Measurements from ENCODE around the gene CYP46A1. TPM values are rescaled to one million over a fixed set of nuclear protein-coding genes. Genes with fewer than 3 reads are reported as not detected.

The CYP46A1 gene
- total and polyA plus RNA-seq, 2 donors, result 0.14 to 0.62 TPM

DNA sequence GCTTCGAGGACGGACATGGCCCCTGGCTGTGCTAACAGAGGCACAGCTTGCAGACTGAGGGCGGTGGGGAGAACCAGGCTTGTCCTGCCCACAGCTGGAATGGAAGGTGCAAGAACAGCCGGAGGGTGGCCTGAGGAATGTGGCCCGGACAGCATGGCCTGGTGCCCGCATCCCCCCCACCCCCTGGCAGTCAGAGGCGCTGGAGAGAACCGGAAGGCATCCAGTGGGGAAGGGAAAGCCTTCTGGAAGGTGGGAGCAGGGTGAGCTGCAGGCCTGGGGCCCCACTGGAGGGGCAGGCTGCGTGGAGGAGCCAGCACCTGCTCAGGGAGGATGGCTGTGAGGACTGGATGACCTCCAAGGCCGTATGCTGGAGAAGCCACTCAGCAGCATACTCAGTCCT lies 8.1 kb upstream of the CYP46A1 start:
- Histone ChIP-seq H3K27ac (ENCODE audit: low read depth in 1 of 2, low read length in 1 of 2) (no peak overlapping the region), H3K4me3 (ENCODE audit: low read length in 2 of 2) (no peak overlapping the region), H3K36me3 (ENCODE audit: control insufficient read depth in 2 of 2, insufficient read depth in 2 of 2, low read length in 1 of 2) (no peaks in the 10 kb centered on the region), H3K27me3 (ENCODE audit: control insufficient read depth in 2 of 2, insufficient read depth in 1 of 2, low read length in 1 of 2) (peaks cover 9 to 44% of the 10 kb centered on the region in 2 donors), H3K4me1 (ENCODE audit: control insufficient read depth in 2 of 2, insufficient read depth in 2 of 2, low read length in 2 of 2) (no peaks in the 10 kb centered on the region), H3K9me3 (ENCODE audit: control insufficient read depth in 2 of 2, insufficient read depth in 1 of 2, low read length in 1 of 2) (peaks cover 3 to 22% of the 10 kb centered on the region in 2 donors)
- no peak for DNase-seq (ENCODE audit: low read depth in 6 of 9, low spot score in 9 of 9)
- WGBS, result 61% methylated on average over 10 of the region's 10 CpGs

GRCh38 chr14:99676657-99677056 lies 7.4 kb upstream of the CYP46A1 start:
- Histone ChIP-seq H3K27me3 (ENCODE audit: control insufficient read depth in 2 of 2, insufficient read depth in 1 of 2, low read length in 1 of 2) (peaks cover 9 to 48% of the 10 kb centered on the region in 2 donors), H3K9me3 (ENCODE audit: control insufficient read depth in 2 of 2, insufficient read depth in 1 of 2, low read length in 1 of 2) (peaks cover 3 to 22% of the 10 kb centered on the region in 2 donors), H3K27ac (ENCODE audit: low read depth in 1 of 2, low read length in 1 of 2) (no peak overlapping the region), H3K36me3 (ENCODE audit: control insufficient read depth in 2 of 2, insufficient read depth in 2 of 2, low read length in 1 of 2) (no peaks in the 10 kb centered on the region), H3K4me3 (ENCODE audit: low read length in 2 of 2) (no peak overlapping the region), H3K4me1 (ENCODE audit: control insufficient read depth in 2 of 2, insufficient read depth in 2 of 2, low read length in 2 of 2) (no peaks in the 10 kb centered on the region)
- WGBS, result 86% methylated on average over 8 of the region's 8 CpGs
- DNase-seq (ENCODE audit: low read depth in 6 of 9, low spot score in 9 of 9), result no peak

GRCh38 chr14:99677231-99678140 lies 6.6 kb upstream of the CYP46A1 start:
- Histone ChIP-seq H3K36me3 (ENCODE audit: control insufficient read depth in 2 of 2, insufficient read depth in 2 of 2, low read length in 1 of 2) (no peaks in the 10 kb centered on the region), H3K4me3 (ENCODE audit: low read length in 2 of 2) (no peak overlapping the region), H3K27ac (ENCODE audit: low read depth in 1 of 2, low read length in 1 of 2) (no peak overlapping the region), H3K9me3 (ENCODE audit: control insufficient read depth in 2 of 2, insufficient read depth in 1 of 2, low read length in 1 of 2) (peaks cover 3 to 22% of the 10 kb centered on the region in 2 donors), H3K27me3 (ENCODE audit: control insufficient read depth in 2 of 2, insufficient read depth in 1 of 2, low read length in 1 of 2) (peaks cover 9 to 49% of the 10 kb centered on the region in 2 donors), H3K4me1 (ENCODE audit: control insufficient read depth in 2 of 2, insufficient read depth in 2 of 2, low read length in 2 of 2) (no peaks in the 10 kb centered on the region)
- 95% methylated on average over 16 of the region's 16 CpGs for WGBS
- no peak for DNase-seq (ENCODE audit: low read depth in 6 of 9, low spot score in 9 of 9)

DNA sequence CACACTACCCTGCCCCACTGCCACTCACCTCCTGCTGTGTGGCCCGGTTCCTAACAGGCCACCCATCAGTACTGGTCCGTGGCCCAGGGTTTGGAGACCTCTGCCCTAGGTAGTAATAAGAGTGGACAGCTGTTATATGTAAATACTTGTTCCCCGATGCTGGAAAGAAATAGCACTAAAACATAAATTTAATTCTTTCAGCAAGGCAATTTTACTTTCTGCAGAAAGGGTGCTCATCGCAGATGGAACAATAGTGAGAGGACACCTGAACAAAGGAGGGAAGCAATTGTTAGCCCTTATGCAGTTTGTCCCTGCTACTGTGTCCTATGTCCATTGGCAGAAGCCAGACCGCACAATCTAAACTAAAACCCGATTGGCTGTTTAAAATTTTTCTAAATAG lies 5.9 kb upstream of the CYP46A1 start:
- 96% methylated on average over 6 of the region's 6 CpGs for WGBS
- H3K27me3 ChIP-seq (ENCODE audit: control insufficient read depth in 2 of 2, insufficient read depth in 1 of 2, low read length in 1 of 2), result peaks cover 9 to 56% of the 10 kb centered on the region in 2 donors
- no peak overlapping the region for H3K4me3 ChIP-seq (ENCODE audit: low read length in 2 of 2)
- DNase-seq (ENCODE audit: low read depth in 6 of 9, low spot score in 9 of 9), result no peak
- no peaks in the 10 kb centered on the region for H3K36me3 ChIP-seq (ENCODE audit: control insufficient read depth in 2 of 2, insufficient read depth in 2 of 2, low read length in 1 of 2)
- H3K9me3 ChIP-seq (ENCODE audit: control insufficient read depth in 2 of 2, insufficient read depth in 1 of 2, low read length in 1 of 2), result peaks cover 3 to 22% of the 10 kb centered on the region in 2 donors
- H3K27ac ChIP-seq (ENCODE audit: low read depth in 1 of 2, low read length in 1 of 2), result no peak overlapping the region
- H3K4me1 ChIP-seq (ENCODE audit: control insufficient read depth in 2 of 2, insufficient read depth in 2 of 2, low read length in 2 of 2), result peaks cover 5 to 6% of the 10 kb centered on the region in 2 donors

DNA sequence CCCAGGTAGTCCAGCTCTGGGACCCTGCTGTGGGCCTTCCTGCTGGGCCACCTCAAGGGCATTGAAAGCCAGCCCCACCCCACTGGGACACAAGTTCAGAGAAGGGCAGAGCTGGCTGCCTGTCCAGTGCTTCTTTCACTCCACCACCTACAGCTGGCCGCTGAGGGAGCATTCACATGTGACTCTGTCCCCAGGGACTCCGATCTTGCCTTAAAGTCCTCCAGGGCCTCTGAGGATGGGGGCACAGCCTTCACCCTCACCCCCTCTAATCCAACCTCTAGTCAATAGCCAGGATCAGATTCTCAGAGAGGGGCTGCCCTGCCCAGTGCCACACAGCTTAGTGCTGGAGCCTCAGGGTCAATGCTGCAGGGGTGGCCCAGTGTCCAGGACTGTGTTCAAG lies 5.0 kb upstream of the CYP46A1 start:
- Histone ChIP-seq H3K27me3 (ENCODE audit: control insufficient read depth in 2 of 2, insufficient read depth in 1 of 2, low read length in 1 of 2) (peaks cover 9 to 58% of the 10 kb centered on the region in 2 donors), H3K9me3 (ENCODE audit: control insufficient read depth in 2 of 2, insufficient read depth in 1 of 2, low read length in 1 of 2) (peaks cover 3 to 22% of the 10 kb centered on the region in 2 donors), H3K4me1 (ENCODE audit: control insufficient read depth in 2 of 2, insufficient read depth in 2 of 2, low read length in 2 of 2) (peaks cover 10% of the 10 kb centered on the region in 2 donors), H3K27ac (ENCODE audit: low read depth in 1 of 2, low read length in 1 of 2) (no peak overlapping the region), H3K4me3 (ENCODE audit: low read length in 2 of 2) (no peak overlapping the region), H3K36me3 (ENCODE audit: control insufficient read depth in 2 of 2, insufficient read depth in 2 of 2, low read length in 1 of 2) (no peaks in the 10 kb centered on the region)
- 97% methylated on average over 2 of the region's 2 CpGs for WGBS
- no peak for DNase-seq (ENCODE audit: low read depth in 6 of 9, low spot score in 9 of 9)

DNA sequence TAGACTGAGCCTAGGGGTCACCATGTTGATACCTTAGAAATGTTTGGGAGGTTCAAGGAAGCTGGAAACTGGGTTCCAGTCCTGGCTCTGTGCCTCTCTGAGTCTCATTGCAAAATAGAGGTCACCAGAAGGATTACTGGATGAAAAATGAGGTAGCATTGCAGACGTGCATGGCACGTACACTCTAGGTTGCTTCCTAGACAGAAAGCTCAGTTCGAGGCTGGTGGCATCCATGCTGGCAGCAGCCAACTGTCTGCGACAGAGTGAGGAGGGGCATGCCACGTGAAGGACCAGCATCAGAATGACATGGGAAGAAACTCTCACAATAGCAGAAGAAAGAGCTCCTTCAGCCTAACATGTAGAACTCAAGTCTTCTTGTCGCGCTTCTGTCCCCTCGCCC lies 4.6 kb upstream of the CYP46A1 start:
- Histone ChIP-seq H3K27me3 (ENCODE audit: control insufficient read depth in 2 of 2, insufficient read depth in 1 of 2, low read length in 1 of 2) (peaks cover 9 to 56% of the 10 kb centered on the region in 2 donors), H3K36me3 (ENCODE audit: control insufficient read depth in 2 of 2, insufficient read depth in 2 of 2, low read length in 1 of 2) (no peaks in the 10 kb centered on the region), H3K4me1 (ENCODE audit: control insufficient read depth in 2 of 2, insufficient read depth in 2 of 2, low read length in 2 of 2) (peaks cover 11% of the 10 kb centered on the region in 2 donors), H3K27ac (ENCODE audit: low read depth in 1 of 2, low read length in 1 of 2) (no peak overlapping the region), H3K9me3 (ENCODE audit: control insufficient read depth in 2 of 2, insufficient read depth in 1 of 2, low read length in 1 of 2) (peaks cover 3 to 22% of the 10 kb centered on the region in 2 donors), H3K4me3 (ENCODE audit: low read length in 2 of 2) (no peak overlapping the region)
- DNase-seq (ENCODE audit: low read depth in 6 of 9, low spot score in 9 of 9), result no peak
- 89% methylated on average over 8 of the region's 8 CpGs for WGBS

DNA sequence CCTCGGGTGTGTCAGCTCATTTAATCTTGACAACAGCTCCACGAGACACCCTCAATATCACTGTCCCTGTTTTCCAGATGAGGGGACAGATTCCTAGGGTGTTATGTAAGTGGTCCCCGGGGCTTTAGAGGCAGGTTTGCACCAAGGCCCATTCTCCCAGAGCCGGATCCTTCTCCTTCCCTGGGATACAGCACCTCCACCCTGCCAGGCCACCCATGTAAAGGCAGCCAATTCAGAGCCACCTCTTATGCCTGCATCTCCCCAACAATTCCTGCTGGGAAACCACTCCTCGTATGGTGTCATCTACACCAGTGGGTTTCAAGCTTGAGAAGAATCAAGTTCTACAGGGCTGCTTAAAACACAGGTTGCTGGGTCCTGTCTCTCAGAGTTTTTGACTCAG lies 4.1 kb upstream of the CYP46A1 start:
- no peak for DNase-seq (ENCODE audit: low read depth in 6 of 9, low spot score in 9 of 9)
- no peaks in the 10 kb centered on the region for H3K36me3 ChIP-seq (ENCODE audit: control insufficient read depth in 2 of 2, insufficient read depth in 2 of 2, low read length in 1 of 2)

GRCh38 chr14:99681101-99681831 lies 2.8 kb upstream of the CYP46A1 start:
- Histone ChIP-seq H3K4me3 (ENCODE audit: low read length in 2 of 2) (no peak overlapping the region), H3K36me3 (ENCODE audit: control insufficient read depth in 2 of 2, insufficient read depth in 2 of 2, low read length in 1 of 2) (no peaks in the 10 kb centered on the region), H3K4me1 (ENCODE audit: control insufficient read depth in 2 of 2, insufficient read depth in 2 of 2, low read length in 2 of 2) (peaks cover 15% of the 10 kb centered on the region in 2 donors), H3K27me3 (ENCODE audit: control insufficient read depth in 2 of 2, insufficient read depth in 1 of 2, low read length in 1 of 2) (peaks cover 0 to 54% of the 10 kb centered on the region in 2 donors), H3K9me3 (ENCODE audit: control insufficient read depth in 2 of 2, insufficient read depth in 1 of 2, low read length in 1 of 2) (peaks cover 3 to 18% of the 10 kb centered on the region in 2 donors), H3K27ac (ENCODE audit: low read depth in 1 of 2, low read length in 1 of 2) (no peak overlapping the region)
- DNase-seq (ENCODE audit: low read depth in 6 of 9, low spot score in 9 of 9), result no peak
- 90% methylated on average over 12 of the region's 12 CpGs for WGBS

More for the DNA sequence above, 4.1 kb upstream of the CYP46A1 start:
- Histone ChIP-seq H3K27me3 (ENCODE audit: control insufficient read depth in 2 of 2, insufficient read depth in 1 of 2, low read length in 1 of 2) (peaks cover 6 to 56% of the 10 kb centered on the region in 2 donors), H3K27ac (ENCODE audit: low read depth in 1 of 2, low read length in 1 of 2) (no peak overlapping the region), H3K4me3 (ENCODE audit: low read length in 2 of 2) (no peak overlapping the region), H3K4me1 (ENCODE audit: control insufficient read depth in 2 of 2, insufficient read depth in 2 of 2, low read length in 2 of 2) (peaks cover 13 to 14% of the 10 kb centered on the region in 2 donors), H3K9me3 (ENCODE audit: control insufficient read depth in 2 of 2, insufficient read depth in 1 of 2, low read length in 1 of 2) (peaks cover 3 to 22% of the 10 kb centered on the region in 2 donors)
- WGBS, result 85% methylated on average over 5 of the region's 5 CpGs

GRCh38 chr14:99681832-99682148 lies 2.3 kb upstream of the CYP46A1 start:
- Histone ChIP-seq H3K4me3 (ENCODE audit: low read length in 2 of 2) (no peak overlapping the region), H3K27ac (ENCODE audit: low read depth in 1 of 2, low read length in 1 of 2) (no peak overlapping the region), H3K27me3 (ENCODE audit: control insufficient read depth in 2 of 2, insufficient read depth in 1 of 2, low read length in 1 of 2) (peaks cover 0 to 49% of the 10 kb centered on the region in 2 donors), H3K9me3 (ENCODE audit: control insufficient read depth in 2 of 2, insufficient read depth in 1 of 2, low read length in 1 of 2) (peaks cover 3 to 18% of the 10 kb centered on the region in 2 donors), H3K36me3 (ENCODE audit: control insufficient read depth in 2 of 2, insufficient read depth in 2 of 2, low read length in 1 of 2) (no peaks in the 10 kb centered on the region), H3K4me1 (ENCODE audit: control insufficient read depth in 2 of 2, insufficient read depth in 2 of 2, low read length in 2 of 2) (peaks cover 15 to 19% of the 10 kb centered on the region in 2 donors)
- 93% methylated on average over 11 of the region's 11 CpGs for WGBS
- no peak for DNase-seq (ENCODE audit: low read depth in 6 of 9, low spot score in 9 of 9)

All from thymus (tissue), 11 donors.